ENCODE data around the gene CLBA1. TPM values are rescaled to one million over a fixed set of nuclear protein-coding genes. Genes with fewer than 3 reads are reported as not detected.
"Not testable (repeated sequence)": the region's sequence is repeated elsewhere in the genome, so short reads cannot be mapped to it uniquely, and the experiment has no call there.

The CLBA1 gene
- total RNA-seq: 1.5 TPM
- long read RNA-seq, partial matches to known transcripts: 1 of 3 reads
- long read RNA-seq, other reads (novel, unspliced or antisense): 2 of 3 reads

DNA sequence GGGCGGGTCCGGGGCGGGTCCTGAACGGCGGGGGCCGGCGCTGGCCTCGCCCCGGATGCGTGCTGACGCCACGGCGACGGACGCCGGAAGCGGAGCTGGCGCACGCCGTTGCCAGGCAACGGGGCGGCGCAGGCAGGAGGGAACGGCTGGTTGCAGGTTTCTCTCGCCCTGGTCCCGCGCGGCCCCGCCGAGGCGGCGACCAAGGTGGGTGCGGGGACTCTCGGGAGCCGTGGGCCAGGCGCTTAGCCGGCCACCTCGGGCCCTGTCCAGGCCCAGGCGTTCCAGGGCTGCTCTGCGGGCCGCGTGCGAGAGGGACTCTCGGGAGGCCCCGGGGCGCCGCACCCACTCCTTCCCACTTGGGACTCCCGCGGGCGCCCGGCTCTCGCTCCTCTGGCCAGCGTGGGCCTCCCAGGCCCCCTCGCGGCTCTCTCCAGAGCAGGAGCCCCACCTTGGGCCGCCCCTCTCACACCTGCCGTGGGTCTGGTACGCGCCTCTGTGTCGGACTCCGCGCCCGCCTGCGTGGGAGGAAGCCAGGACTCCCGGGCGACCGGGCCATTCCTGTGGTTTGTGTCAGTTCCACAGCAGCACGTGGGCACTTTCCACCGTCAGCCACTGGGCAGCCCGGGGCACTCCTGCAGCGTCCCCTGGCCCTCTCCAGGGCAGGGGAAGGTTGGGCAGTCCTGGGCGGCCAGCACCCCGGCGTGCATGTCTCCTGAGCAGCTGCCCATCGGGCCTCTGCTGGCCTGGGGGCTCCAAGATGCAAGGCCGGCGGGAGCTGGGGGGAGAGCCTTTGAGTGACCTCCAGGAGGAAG, at the start of gene CLBA1:
CLBA1 (plus strand) TSS at position 114 of the 812 bp plus-strand sequence; CDS start at position 758, 644 bp downstream.
- DNase-seq (peak; percentile 93), ATAC-seq (ENCODE audit: poor library complexity) (peak; percentile 99)
- intact Hi-C loops (cut with DNase I): loop anchor here (5.0 kb wide), 1 partner anchor 36 kb away; the partner anchor contains the start of gene CDCA4

DNA sequence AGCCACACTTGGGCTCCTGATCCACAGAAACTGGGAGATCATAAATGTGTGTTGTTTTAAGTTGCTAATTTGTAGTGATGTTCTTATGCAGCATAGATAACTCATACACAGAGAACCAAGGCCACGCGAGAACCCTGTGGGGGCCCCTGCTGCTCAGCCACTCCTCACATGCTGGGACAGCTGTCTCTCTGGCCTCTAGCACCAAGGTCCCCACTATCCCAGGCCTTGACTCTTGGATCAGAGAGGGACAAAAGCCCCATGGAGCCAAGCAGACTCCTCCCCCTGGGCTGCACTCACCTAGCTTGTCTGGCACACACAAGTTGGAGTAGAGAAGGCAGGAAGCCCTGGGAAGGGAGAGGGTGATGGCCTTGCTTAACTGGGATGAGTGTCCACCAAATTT, 49.6 kb upstream of the CLBA1 start:
- intact Hi-C loops (cut with DNase I): no loop called here
- no peak for DNase-seq
- ATAC-seq (ENCODE audit: poor library complexity): no peak

DNA sequence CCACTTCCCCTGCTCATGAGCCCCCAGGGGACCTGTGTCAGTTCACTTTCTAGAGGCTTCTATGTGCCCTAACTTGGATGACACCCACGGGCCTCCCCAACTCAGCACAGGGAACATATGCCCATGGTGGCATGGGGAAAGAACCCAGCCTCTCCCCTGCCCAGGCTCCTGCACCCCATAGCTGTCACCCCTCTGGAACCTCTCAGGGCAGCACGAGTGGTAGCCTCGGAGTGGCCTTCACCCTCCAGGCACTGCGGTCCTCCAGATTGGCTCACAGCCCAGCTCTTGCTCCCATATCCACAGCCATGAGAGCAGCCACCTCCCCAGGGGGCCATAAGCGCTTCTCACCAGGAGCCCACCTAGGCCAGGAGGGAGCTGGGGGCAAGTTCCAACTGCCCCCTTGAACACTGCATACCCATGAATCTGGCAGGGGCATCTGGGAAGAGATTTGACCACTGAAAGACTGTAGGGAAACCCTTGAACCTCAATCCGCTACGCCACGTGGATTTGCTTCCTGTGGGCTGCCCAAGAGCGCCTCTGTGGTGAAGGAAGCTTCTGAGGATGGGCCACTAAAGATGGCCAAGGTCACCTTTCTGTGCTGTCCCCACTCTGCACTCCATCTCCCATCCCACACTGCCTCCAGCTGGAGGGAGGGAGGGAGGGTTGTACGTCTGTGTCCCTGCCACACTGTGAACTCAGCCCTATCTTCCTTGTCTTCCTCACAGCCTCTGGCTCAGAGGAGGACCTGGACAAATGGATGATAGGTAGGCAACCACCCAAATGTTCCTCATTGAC, 49.0 kb upstream of the CLBA1 start:
- DNase-seq (peak; percentile 31), ATAC-seq (ENCODE audit: poor library complexity) (no peak)
- intact Hi-C loops (cut with DNase I): no loop called here

DNA sequence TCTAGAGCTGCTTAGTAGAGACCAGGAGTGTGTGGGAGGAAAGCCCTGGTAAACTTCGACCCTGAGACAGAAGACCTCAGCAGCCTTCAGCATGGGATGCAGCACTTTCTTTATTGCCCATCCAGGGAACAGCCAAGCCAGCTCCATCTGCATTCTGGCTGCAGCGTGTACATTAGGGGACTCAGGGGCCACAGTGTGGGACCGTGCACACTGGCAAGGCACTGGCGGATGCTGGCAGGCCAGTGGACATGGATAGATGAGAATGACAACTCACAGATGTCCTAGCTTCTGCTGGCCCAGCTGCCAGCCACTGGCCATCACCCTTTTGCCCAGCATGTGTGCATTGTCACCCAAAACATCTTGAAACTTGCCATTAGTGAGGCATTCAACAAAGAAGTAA, 48.4 kb upstream of the CLBA1 start:
- intact Hi-C loops (cut with DNase I): no loop called here

DNA sequence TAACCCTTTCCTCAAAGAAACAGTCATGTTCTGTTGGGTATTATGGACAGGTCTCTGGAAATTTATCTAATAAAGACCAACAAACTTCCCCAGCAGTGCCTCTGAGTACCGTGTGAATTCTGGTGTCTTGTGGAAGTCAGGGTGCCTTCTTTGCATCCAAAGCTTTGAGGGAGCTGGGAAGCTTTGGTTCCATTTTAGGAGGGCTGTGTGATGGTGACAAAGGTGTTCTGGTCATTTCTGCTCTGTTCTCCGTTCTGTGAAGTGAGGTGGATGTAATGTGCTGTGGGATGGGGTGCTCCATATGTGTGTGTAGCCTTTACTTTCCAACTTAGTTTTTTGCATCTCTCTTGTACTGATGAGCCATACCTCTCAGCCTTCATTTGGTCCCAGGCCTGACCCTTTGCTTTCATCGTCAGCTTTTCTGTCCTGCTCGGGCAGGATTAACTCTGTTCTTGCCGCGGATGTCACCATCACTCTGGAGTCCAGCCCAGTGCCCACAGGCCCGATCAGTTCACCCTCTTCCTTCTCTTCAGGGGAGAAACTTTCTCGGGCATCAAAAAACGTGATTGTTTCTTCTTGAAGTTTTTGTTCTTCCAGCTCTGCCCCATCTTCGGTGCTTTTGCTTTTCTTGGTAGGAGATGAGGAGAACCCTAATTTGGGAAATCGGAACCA, 47.8 kb upstream of the CLBA1 start:
- ATAC-seq (ENCODE audit: poor library complexity): no peak
- intact Hi-C loops (cut with DNase I): no loop called here

More for the DNA sequence above, 48.4 kb upstream of the CLBA1 start:
- DNase-seq (no peak), ATAC-seq (ENCODE audit: poor library complexity) (no peak)

DNA sequence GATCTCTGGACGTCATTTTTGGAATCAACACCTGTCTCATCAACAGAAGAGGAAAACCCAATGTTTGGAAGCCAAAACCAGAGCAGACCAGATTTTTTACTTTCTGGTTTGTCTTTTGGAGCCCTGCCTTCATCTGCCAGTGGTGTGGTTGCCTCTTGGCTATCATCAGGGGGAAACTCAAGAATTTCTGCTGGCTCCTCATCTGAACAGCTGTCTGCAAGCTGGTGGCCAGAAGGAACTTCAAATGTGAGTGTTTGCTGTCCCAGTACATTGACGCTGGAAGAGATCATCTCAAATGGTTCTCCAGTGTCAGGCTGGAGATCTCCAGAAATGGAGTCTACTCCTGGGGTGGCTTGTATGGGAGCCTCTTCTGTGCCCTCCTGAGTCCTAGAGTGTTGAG, 47.2 kb upstream of the CLBA1 start:
- intact Hi-C loops (cut with DNase I): no loop called here
- no peak for DNase-seq
- no peak for ATAC-seq (ENCODE audit: poor library complexity)

More for the DNA sequence above, 47.8 kb upstream of the CLBA1 start:
- no peak for DNase-seq

DNA sequence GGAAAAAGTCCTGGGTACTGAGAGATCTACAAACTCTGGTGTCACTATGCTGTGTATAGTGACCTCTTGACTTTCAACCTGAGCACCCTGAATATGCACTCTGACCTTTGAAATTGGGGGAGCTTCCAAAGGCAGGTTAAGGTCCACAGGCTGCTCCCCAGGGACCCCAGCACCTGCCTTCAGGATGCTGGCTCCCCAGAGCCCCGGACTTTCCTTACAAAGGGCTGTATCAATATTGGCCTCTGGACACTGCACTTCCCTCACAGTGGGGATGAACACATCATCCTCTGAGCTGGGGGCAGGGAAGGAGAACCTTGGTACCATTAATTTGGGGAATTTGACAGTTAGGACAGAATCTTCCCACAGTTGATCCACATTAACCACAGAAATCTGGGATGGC, 46.6 kb upstream of the CLBA1 start:
- no peak for ATAC-seq (ENCODE audit: poor library complexity)
- intact Hi-C loops (cut with DNase I): no loop called here
- no peak for DNase-seq

DNA sequence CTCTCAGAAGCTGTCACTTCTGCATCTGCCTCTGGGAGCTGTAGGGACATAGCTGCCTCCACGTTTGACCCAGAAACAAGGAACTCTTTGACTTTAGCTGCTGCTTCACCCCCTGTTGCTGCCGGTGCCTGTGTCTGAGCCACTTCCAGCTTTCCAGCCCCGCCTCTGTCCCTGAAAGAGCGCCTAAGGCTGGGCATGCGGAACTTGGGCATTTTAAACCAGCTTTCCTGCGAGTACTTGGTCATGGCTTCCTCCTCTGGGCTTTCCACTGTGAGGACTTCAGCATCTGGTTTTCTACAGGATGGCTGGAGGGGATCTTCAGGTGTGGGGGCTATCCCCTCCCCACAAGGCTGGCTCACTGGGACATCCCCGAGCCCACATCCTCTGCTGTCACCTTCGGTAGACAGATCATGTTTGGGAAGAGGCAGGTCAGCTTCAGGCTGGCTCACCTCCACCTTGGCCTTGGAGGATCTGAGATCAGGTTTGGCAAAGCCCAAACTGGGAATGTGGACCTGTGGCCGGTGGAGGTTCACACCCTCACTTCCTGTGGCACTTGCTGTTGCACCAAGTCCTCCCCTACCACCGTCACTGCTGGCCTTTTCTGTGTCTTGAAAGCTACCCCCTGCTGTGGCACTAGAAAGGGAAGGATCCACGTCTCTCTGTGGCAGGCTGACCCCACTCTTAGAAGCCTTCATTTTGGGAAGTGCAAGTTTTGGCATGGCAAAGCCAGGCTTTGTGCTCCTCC, 45.8 kb upstream of the CLBA1 start:
- peak; percentile 30 for DNase-seq
- no peak for ATAC-seq (ENCODE audit: poor library complexity)
- intact Hi-C loops (cut with DNase I): no loop called here

DNA sequence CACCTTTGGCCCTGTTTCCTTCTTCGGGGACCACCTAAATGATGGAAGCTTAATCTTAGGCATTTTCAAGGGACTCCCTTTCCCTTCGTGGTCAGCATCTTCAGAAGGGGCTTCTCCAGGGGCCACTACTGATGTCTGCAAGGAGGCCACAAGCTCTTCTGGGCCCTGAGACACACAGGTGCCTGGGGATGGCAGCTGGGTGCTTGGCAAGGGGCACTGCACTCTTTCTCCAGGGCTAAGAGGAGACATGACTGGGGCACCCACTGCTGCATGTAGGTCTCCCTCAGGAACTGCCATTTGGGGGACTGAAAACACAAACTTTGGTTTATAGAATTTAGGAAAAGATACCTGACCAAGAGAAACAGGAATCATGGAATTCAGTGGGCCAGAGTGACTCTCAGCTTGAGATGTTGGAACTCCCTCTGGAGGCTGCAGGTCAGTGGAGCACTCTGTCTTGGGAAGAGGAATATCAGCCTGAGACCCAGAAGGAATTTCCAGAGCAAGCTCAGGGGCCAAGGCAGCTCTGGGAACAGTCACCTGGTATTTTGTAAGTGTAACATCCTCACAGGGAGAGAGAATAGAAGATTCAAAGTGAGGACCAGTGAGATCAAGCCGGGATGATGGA, 45.0 kb upstream of the CLBA1 start:
- no peak for DNase-seq
- intact Hi-C loops (cut with DNase I): no loop called here
- no peak for ATAC-seq (ENCODE audit: poor library complexity)

DNA sequence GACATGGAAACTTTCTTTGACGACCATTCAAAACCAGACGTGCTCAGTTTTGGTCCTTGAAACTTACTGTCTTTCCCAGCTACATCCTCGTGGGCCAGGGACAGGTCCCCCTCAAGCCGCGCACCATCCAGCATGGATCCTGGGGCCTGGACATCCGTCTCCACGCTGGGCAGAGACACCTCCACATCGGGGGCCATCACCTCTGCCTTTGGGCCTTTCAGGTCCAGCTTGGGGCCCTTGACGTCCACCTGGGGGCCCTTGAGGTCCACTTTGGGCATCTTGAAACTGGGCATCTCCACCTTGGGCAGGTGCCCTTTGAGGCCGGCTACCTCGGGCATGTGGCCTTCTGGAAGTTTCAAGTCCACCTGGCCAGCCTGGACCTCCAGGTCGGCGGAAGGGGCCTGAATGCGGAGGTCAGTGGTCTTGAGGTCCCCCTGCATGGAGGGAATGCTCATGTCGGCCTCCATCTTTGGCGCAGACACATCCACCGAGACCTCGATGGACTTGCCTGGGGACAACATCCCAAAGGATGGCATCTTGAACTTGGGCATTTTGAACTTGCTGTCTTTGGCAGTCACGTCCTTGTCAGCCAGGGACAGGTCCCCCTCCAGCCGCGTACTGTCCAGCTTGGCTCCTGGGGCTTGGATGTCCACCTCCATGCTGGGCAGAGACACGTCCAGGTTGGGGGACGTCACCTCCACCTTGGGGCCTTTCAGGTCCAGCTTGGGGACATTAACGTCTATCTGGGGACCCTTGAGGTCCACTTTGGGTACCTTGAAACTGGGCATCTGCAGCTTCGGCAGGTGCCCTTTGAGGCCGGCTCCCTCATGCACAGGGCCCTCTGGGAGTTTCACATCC, 43.9 kb upstream of the CLBA1 start:
- intact Hi-C loops (cut with DNase I): no loop called here
- ATAC-seq (ENCODE audit: poor library complexity): no peak
- no peak for DNase-seq

DNA sequence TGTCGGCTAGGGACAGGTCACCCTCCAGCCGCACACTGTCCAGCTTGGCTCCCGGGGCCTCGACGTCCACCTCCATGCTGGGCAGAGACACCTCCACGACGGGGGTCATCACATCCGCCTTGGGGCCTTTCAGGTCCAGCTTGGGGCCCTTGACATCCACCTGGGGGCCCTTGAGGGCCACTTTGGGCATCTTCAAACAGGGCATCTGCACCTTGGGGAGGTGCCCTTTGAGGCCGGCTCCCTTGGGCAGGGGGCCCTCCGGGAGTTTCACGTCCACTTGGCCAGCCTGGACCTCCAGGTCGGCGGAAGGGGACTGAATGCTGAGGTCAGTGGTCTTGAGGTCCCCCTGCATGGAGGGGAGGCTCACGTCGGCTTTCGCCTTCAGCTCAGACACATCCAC, 43.0 kb upstream of the CLBA1 start:
- DNase-seq (no peak), ATAC-seq (ENCODE audit: poor library complexity) (no peak)
- intact Hi-C loops (cut with DNase I): no loop called here

DNA sequence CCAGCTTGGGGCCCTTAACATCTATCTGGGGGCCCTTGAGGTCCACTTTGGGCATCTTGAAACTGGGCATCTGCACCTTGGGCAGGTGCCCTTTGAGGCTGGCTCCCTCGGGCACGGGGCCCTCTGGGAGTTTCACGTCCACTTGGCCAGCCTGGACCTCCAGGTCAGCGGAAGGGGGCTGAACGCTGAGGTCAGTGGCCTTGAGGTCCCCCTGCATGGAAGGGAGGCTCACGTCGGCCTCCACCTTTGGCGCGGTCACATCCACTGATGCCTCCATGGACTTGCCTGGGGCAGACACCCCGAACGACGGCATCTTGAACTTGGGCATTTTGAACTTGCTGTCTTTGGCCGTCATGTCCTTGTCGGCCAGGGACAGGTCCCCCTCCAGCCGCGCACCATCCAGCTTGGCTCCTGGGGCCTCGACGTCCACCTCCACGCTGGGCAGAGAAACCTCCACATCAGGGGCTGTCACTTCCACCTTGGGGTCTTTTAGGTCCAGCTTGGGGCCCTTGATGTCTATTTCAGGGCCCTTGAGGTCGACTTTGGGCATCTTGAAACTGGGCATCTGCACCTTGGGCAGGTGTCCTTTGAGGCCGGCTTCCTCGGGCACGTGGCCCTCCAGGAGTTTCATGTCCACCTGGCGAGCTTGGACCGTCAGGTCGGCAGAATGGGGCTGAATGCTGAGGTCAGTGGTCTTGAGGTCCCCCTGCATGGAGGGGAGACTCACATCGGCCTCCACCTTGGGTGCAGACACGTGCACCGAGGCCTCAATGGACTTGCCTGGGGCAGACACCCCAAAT, 42.2 kb upstream of the CLBA1 start:
- intact Hi-C loops (cut with DNase I); ATAC-seq (ENCODE audit: poor library complexity): not testable (repeated sequence)
- peak; percentile 29 for DNase-seq

DNA sequence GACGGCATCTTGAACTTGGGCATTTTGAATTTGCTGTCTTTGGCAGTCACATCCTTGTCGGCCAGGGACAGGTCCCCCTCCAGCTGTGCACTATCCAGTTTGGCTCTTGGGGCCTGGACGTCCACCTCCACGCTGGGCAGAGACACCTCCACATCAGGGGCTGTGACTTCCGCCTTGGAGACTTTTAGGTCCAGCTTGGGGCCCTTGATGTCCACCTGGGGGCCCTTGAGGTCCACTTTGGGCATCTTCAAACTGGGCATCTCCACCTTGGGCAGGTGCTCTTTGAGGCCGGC, 41.6 kb upstream of the CLBA1 start:
- DNase-seq; ATAC-seq (ENCODE audit: poor library complexity); intact Hi-C loops (cut with DNase I): not testable (repeated sequence)

DNA sequence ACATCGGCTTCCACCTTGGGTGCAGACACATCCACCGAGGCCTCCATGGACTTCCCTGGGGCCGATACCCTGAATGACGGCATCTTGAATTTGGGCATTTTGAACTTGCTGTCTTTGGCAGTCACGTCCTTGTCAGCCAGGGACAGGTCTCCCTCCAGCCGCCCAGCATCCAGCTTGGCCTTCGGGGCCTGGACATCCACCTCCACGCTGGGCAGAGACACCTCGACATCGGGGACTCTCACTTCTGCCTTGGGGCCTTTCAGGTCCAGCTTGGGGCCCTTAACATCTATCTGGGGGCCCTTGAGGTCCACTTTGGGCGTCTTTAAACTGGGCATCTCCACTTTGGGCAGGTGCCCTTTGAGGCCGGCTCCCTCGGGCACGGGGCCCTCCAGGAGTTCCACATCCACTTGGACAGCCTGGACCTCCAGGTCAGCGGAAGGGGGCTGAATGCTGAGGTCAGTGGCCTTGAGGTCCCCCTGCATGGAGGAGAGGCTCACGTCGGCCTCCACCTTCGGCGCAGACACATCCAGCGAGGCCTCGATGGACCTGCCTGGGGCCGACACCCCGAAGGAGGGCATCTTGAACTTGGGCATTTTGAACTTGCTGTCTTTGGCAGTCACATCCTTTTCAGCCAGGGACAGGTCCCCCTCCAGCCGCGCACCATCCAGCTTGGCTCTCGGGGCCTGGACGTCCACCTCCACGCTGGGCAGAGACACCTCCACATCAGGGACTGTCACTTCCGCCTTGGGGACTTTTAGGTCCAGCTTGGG, 41.0 kb upstream of the CLBA1 start:
- intact Hi-C loops (cut with DNase I); ATAC-seq (ENCODE audit: poor library complexity): not testable (repeated sequence)
- DNase-seq: peak; percentile 30

DNA sequence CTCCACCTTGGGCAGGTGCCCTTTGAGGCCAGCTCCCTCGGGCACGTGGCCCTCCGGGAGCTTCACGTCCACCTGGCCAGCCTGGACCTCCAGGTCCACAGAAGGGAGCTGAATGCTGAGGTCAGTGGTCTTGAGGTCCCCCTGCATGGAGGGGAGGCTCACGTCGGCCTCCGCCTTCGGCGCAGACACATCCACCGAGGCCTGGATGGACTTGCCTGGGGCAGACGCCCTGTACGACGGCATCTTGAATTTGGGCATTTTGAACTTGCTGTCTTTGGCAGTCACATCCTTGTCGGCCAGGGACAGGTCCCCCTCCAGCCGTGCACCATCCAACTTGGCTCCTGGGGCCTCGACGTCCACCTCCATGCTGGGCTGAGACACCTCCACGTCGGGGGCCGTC, 40.3 kb upstream of the CLBA1 start:
- DNase-seq; intact Hi-C loops (cut with DNase I); ATAC-seq (ENCODE audit: poor library complexity): not testable (repeated sequence)
